K562 (cell line): ENCODE measurements around the gene ALOX12B. TPM values are rescaled to one million over a fixed set of nuclear protein-coding genes. Genes with fewer than 3 reads are reported as not detected.

Experiments
- ADNP ChIP-seq: fragments of 200-800 bp; sonication (Bioruptor generic); IDR thresholded peaks from 2 replicates; pipeline ENCODE4 v1.6.1; 2016; ENCODE audit warnings: missing genetic modification characterization, missing compliant biosample characterization
- ATF1 ChIP-seq, 2 experiments: fragments of 450-650 bp in 1 of 2; IDR thresholded peaks; 2 replicates each; pipeline ENCODE4 v1.6.1; 2016; ENCODE audit warnings: missing compliant biosample characterization in 1 of 2, missing genetic modification characterization in 1 of 2
- BHLHE40 ChIP-seq: IDR thresholded peaks from 2 replicates; pipeline ENCODE4 v1.6.1; 2011; ENCODE audit warnings: low read length, improper control_type of control experiment
- CHD4 ChIP-seq: fragments of 200-600 bp; sonication (generic); IDR thresholded peaks from 3 replicates; pipeline ENCODE4 v1.6.1; 2012; ENCODE audit warnings: low read depth, mild to moderate bottlenecking, mixed read lengths, low read length, inconsistent platforms; ENCODE audit not compliant: insufficient read depth, insufficient replicate concordance, poor library complexity, severe bottlenecking
- CTBP1 ChIP-seq: fragments of 450-650 bp; IDR thresholded peaks from 2 replicates; pipeline ENCODE4 v1.6.1; 2016; ENCODE audit warnings: borderline replicate concordance
- EGR1 ChIP-seq: fragments of 450-650 bp; conservative IDR thresholded peaks from 2 replicates; pipeline ENCODE4 v1.6.1; 2017; ENCODE audit warnings: mild to moderate bottlenecking
- GATAD2B ChIP-seq: fragments of 450-650 bp; IDR thresholded peaks from 2 replicates; pipeline ENCODE4 v1.6.1; 2017; ENCODE audit warnings: mild to moderate bottlenecking, borderline replicate concordance
- HDAC2 ChIP-seq: fragments of 450-650 bp; IDR thresholded peaks from 2 replicates; pipeline ENCODE4 v1.6.1; 2016; ENCODE audit warnings: mild to moderate bottlenecking
- HNRNPLL ChIP-seq: fragments of 200-400 bp; formaldehyde crosslinking; IDR thresholded peaks from 2 replicates; pipeline ENCODE4 v1.6.1; 2017; ENCODE audit warnings: low read length, low read depth, mild to moderate bottlenecking; ENCODE audit not compliant: poor library complexity, severe bottlenecking
- JUND ChIP-seq, 2 experiments: IDR thresholded peaks; 2 replicates in 1 of 2; 3 replicates in 1 of 2; pipeline ENCODE4 v1.6.1; 2011; ENCODE audit warnings: borderline replicate concordance in 2 of 2, low read depth in 2 of 2, low read length in 2 of 2, improper control_type of control experiment in 1 of 2, missing biosample characterization in 1 of 2, missing genetic modification characterization in 1 of 2, missing genetic modification reagents in 1 of 2
- KLF6 ChIP-seq: fragments of 250-450 bp; sonication (Bioruptor Pico); IDR thresholded peaks from 2 replicates; pipeline ENCODE4 v1.4.0; 2020; ENCODE audit warnings: mild to moderate bottlenecking, moderate library complexity, borderline replicate concordance
- MEIS2 ChIP-seq: fragments of 450-650 bp; IDR thresholded peaks from 2 replicates; pipeline ENCODE4 v1.6.1; 2014; ENCODE audit warnings: mild to moderate bottlenecking; ENCODE audit not compliant: partially characterized antibody
- NFE2 ChIP-seq: IDR thresholded peaks from 2 replicates; pipeline ENCODE4 v1.6.1; 2014; ENCODE audit warnings: antibody characterized with exemption, low read depth
- NRF1 ChIP-seq, 2 experiments: fragments of 450-650 bp; IDR thresholded peaks in 1 of 2; conservative IDR thresholded peaks in 1 of 2; 2 replicates each; pipeline ENCODE4 v1.6.1; 2014; ENCODE audit warnings: mild to moderate bottlenecking in 2 of 2
- SMARCE1 ChIP-seq: fragments of 450-650 bp; IDR thresholded peaks from 2 replicates; pipeline ENCODE4 v1.7.1; 2016; ENCODE audit warnings: mild to moderate bottlenecking
- ZEB2 ChIP-seq: fragments of 450-650 bp; IDR thresholded peaks from 2 replicates; pipeline ENCODE4 v1.6.1; 2016
- ZNF197 ChIP-seq: fragments of 200-800 bp; sonication (Bioruptor generic); IDR thresholded peaks from 2 replicates; pipeline ENCODE4 v1.6.1; 2016; ENCODE audit warnings: low read depth, missing genetic modification characterization, missing compliant biosample characterization
- ZNF282 ChIP-seq: sonication (generic); formaldehyde crosslinking; IDR thresholded peaks from 2 replicates; pipeline ENCODE4 v1.8.1; 2023; ENCODE audit warnings: missing genetic modification reagents
- polyA plus RNA-seq, 8 experiments: library from polyadenylated mRNA; depleted of rRNA in 4 of 8; stranded (reverse) in 5 of 8; unstranded in 3 of 8; fragments of >200 nt; fragmentation: Nextera tagmentation in 2 of 8; fragmentation: Illumina TruSeq in 1 of 8; extraction: Ambion mirVana in 2 of 8; extraction: Trizol in 1 of 8; gene quantifications; 2 replicates each; pipeline versions ENCODE4 v1.2.1 to v1.2.3, GENCODE V29; 2011 to 2014; ENCODE audit warnings: inconsistent platforms in 1 of 8, missing spikeins in 1 of 8
- total RNA-seq, 7 experiments: library from RNA; depleted of rRNA in 6 of 7; stranded (reverse); fragments of >200 nt in 6 of 7; fragmentation: Illumina TruSeq in 2 of 7; extraction: Trizol in 2 of 7; gene quantifications; 2 replicates each; pipeline versions ENCODE4 v1.2.1 to v1.2.3, GENCODE V29; 2011 to 2021; ENCODE audit warnings: low replicate concordance in 1 of 7
- TF ChIP-seq, protein P1 (sequence below), 2 experiments: fragments of 450-650 bp in 1 of 2; sonication (generic) in 1 of 2; formaldehyde crosslinking; conservative IDR thresholded peaks; 2 replicates each; pipeline versions ENCODE4 v1.4.0 to v1.8.1; 2020 to 2022; ENCODE audit warnings: mild to moderate bottlenecking in 1 of 2, missing genetic modification reagents in 1 of 2
- TF ChIP-seq, protein P2 (sequence below): fragments of 450-650 bp; IDR thresholded peaks from 2 replicates; pipeline ENCODE4 v1.6.1; 2016; ENCODE audit warnings: borderline replicate concordance
- TF ChIP-seq, protein P3 (sequence below): fragments of 450-650 bp; IDR thresholded peaks from 2 replicates; pipeline ENCODE4 v1.6.1; 2016
- TF ChIP-seq, protein P4 (sequence below): sonication (generic); formaldehyde crosslinking; IDR thresholded peaks from 2 replicates; pipeline ENCODE4 v1.4.0; 2020; ENCODE audit warnings: mild to moderate bottlenecking, missing genetic modification reagents

ALOX12B gene
- total and polyA plus RNA-seq, 9 of the 15 experiments (the other 6 are each of a cell fraction or from before 2014, with no cell fraction given): not detected

DNA sequence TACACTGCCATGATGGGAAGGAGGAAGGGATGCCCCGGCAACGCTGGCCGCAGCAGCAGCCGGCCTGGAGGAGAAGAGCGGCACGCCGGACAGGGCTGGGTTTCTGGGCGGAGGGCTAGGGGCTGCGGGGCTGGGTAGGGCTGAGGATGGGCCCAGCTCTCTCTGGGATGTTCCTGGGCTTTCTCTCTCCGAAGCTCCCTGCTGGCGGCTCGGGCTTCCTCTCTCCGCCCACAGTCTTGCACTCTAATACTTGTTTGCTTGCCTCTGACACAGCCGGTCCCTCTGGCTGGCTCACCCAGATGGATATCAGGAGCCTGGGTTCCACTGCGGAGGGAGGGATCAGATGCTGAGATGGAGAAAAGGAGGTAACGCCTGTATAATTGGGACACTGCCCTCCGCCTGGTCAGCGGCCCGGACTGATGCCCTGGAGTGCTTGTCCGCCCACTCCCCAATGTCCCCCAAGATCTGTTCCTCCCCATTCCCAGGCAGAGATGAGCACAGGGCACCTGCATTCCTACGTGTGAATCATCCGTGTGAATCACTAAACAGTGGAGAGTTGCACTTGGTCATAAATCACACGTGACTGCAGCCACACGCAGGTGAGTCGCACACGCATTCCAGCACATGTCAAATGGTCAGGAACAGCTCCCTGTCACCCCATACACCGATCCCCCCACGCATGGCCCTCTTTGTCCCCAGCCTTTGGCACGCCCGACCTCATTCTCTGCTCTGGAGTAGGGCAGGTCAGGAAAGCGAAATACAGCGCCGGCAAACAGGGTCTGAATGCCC, 30.7 kb upstream of the ALOX12B start, which contains the start of gene ALOXE3 (continued):
- TF ChIP-seq HNRNPLL: no peak
- TF ChIP-seq, protein P1, sequence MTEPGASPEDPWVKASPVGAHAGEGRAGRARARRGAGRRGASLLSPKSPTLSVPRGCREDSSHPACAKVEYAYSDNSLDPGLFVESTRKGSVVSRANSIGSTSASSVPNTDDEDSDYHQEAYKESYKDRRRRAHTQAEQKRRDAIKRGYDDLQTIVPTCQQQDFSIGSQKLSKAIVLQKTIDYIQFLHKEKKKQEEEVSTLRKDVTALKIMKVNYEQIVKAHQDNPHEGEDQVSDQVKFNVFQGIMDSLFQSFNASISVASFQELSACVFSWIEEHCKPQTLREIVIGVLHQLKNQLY (CRISPR knock-in tag; conservative IDR thresholded peaks at IDR 0.05): no peak
- peak; percentile 70 for TF ChIP-seq ZEB2
- TF ChIP-seq CHD4: no peak
- TF ChIP-seq BHLHE40: peak; percentile 66
- 0 out of 2 replicates have a peak, but pooled peaks have one; percentile 20 for TF ChIP-seq SMARCE1
- peak; percentile 65 for TF ChIP-seq MEIS2
- TF ChIP-seq, protein P2, sequence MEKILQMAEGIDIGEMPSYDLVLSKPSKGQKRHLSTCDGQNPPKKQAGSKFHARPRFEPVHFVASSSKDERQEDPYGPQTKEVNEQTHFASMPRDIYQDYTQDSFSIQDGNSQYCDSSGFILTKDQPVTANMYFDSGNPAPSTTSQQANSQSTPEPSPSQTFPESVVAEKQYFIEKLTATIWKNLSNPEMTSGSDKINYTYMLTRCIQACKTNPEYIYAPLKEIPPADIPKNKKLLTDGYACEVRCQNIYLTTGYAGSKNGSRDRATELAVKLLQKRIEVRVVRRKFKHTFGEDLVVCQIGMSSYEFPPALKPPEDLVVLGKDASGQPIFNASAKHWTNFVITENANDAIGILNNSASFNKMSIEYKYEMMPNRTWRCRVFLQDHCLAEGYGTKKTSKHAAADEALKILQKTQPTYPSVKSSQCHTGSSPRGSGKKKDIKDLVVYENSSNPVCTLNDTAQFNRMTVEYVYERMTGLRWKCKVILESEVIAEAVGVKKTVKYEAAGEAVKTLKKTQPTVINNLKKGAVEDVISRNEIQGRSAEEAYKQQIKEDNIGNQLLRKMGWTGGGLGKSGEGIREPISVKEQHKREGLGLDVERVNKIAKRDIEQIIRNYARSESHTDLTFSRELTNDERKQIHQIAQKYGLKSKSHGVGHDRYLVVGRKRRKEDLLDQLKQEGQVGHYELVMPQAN: peak; percentile 30; the same call in 1 of the 2 replicates
- TF ChIP-seq NRF1 (conservative IDR thresholded peaks at IDR 0.05 in 1 of 2, IDR thresholded peaks at IDR 0.05 in 1 of 2): peak in 1 of 2 experiments; percentile 23; a peak in 1 of 4 replicates
- TF ChIP-seq ADNP (tag): no peak
- TF ChIP-seq, protein P3, sequence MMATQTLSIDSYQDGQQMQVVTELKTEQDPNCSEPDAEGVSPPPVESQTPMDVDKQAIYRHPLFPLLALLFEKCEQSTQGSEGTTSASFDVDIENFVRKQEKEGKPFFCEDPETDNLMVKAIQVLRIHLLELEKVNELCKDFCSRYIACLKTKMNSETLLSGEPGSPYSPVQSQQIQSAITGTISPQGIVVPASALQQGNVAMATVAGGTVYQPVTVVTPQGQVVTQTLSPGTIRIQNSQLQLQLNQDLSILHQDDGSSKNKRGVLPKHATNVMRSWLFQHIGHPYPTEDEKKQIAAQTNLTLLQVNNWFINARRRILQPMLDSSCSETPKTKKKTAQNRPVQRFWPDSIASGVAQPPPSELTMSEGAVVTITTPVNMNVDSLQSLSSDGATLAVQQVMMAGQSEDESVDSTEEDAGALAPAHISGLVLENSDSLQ: peak; percentile 56
- no peak for TF ChIP-seq JUND (IDR thresholded peaks at IDR 0.05; ENCODE audit: borderline replicate concordance, low read depth, low read length)
- TF ChIP-seq JUND (tag; IDR thresholded peaks at IDR 0.05; ENCODE audit: borderline replicate concordance, low read depth, low read length): 0 out of 3 replicates have a peak, but pooled peaks have one; percentile 32
- peak; percentile 49; the same call in 1 of the 2 replicates for TF ChIP-seq CTBP1
- TF ChIP-seq ZNF282 (CRISPR knock-in tag): no peak
- no peak for TF ChIP-seq ATF1 (CRISPR knock-in tag; IDR thresholded peaks at IDR 0.05)
- no peak for TF ChIP-seq ATF1 (tag; IDR thresholded peaks at IDR 0.05)
- TF ChIP-seq HDAC2: no peak
- no peak for TF ChIP-seq NFE2
- TF ChIP-seq, protein P4, sequence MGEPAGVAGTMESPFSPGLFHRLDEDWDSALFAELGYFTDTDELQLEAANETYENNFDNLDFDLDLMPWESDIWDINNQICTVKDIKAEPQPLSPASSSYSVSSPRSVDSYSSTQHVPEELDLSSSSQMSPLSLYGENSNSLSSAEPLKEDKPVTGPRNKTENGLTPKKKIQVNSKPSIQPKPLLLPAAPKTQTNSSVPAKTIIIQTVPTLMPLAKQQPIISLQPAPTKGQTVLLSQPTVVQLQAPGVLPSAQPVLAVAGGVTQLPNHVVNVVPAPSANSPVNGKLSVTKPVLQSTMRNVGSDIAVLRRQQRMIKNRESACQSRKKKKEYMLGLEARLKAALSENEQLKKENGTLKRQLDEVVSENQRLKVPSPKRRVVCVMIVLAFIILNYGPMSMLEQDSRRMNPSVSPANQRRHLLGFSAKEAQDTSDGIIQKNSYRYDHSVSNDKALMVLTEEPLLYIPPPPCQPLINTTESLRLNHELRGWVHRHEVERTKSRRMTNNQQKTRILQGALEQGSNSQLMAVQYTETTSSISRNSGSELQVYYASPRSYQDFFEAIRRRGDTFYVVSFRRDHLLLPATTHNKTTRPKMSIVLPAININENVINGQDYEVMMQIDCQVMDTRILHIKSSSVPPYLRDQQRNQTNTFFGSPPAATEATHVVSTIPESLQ (CRISPR knock-in tag): no peak
- TF ChIP-seq ZNF197 (CRISPR knock-in tag): no peak
- no peak for TF ChIP-seq KLF6 (CRISPR knock-in tag)
- TF ChIP-seq EGR1: 0 out of 2 replicates have a peak, but pooled peaks have one; percentile 30
- no peak for TF ChIP-seq GATAD2B
